ENCODE data around the gene FIGN.

Gene FIGN

GRCh38 chr2:163736433-163737189 lies 803 bp upstream of the FIGN start:
- no peak for DNase-seq

GRCh38 chr2:163734881-163735684 lies 725 bp downstream of the FIGN start:
- DNase-seq: peak in 1 of 3 donors; percentile 2

DNA sequence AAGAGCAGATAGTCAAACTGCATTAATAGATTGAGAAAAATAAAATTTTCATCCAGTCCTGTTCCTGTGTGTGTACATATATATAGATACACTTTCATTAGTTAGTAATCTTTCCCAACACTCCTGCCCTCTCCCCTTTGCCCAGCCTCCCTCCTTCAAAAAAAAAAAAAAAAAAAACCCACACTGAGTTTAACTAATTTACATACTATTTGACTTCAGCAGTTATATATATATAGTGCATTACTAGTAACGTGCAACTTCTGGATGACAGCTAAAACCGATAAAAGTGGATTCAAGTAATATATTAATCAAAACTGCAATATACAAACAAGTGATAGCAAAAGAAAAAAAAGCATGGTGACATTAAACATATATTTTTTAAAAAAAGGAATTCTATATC lies 1.4 kb downstream of the FIGN start:
- DNase-seq: no peak

GRCh38 chr2:163733956-163734355 lies 1.9 kb downstream of the FIGN start:
- no peak for DNase-seq

- DNase-seq: no peak
Observed at GRCh38 chr2:163733301-163733938, 2.4 kb downstream of the FIGN start.

DNA sequence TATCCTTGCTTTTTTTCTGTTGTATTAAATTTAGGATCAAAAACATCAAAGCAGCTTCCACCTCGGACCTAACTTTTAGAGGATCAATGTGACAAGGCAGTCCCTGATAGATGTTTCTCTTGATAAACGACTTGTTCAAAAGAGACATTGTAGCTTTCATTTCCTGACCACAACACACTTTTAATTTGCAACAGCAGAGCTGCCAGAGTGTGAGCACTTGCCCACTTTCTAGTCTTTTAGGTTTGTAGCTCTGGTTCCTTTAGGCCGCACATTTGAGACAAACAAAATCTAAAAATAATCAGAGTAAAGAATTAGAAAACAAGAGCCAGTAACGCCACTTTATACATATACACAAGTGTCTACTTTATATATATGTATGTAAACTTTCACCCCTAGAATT lies 3.1 kb downstream of the FIGN start:
- DNase-seq: no peak

DNA sequence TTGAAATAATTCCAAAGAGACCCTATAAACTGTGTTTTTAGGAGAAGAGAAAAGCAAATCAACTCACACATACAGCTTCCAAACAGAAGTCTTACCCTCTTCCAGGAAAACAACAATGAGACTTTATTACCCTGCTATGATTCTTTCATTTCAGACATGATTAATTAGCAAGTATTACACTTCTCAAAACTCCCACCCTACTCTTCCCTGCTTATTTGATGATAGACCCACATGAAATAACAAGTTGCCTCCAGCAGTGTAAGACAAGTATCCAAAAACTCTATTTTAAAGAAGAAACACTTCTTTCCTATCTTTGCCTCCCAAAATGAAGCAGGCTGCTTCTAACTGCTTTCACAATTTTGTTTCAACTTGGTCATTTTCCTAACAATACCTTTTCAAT lies 4.1 kb downstream of the FIGN start:
- DNase-seq: no peak

DNA sequence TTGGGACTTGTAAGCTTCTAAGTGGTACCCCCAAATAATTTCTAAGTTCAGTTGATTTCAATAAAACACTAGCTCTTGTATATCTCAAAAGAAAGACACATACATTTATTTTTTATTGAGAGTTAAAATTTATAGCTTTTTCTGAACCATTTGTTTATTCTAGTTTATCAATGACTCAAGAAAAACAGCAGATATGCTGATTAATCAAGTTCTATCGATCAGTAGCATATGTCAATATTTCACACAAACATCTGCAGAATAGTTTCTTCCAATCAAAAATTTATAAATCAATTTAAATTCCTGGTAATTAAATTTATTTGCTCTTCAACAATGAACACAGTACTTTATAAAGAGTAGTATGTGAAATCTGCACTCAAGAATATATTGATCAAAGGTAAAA lies 5.3 kb downstream of the FIGN start:
- no peak for DNase-seq

DNA sequence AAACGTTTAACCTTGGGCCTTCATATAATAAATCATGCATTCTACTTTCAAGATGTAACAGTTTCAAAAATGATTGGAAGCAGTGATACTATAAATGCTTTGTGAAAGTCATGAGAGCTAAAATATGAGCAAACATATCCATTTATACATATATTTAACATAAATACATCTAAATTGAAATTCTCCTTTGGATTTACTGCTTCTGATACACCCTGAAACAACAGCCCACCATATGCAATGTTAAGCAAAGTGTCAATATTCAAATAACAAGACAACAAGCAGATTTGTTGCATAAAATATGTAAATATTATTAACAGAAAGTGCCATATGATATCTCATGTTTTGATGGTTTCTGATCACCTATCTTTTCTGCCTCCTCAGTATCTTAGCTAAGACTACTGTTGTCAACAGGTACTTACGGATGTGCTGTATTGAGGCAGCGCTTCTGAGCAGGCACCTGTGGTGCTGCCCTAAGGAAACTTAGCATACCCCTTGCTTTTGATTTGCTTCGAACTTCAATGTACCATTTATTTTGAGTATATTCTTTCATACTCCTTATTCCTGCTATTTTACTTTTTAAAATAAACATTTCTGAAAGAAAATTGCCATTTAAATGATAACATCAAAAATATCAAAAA lies 6.1 kb downstream of the FIGN start:
- DNase-seq: no peak

DNA sequence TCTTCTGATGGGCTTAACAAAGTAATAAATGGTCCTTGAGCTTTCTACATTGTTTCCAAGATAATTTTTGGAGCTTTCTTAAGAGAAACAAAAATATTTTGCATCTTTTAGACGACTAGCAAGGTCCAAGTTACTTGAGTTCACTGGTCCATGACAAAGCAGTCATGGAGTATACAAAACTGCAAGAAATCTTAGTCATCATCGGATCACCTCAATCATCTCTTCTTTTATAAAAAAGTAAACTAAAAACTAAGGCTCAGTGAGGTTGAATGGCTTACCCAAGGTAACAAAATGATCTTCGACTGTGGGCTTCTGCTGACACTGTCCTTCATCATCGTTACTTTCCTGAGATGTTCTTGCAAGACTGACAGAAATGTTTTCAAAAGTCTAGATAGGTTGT lies 11.9 kb downstream of the FIGN start:
- DNase-seq: no peak

GRCh38 chr2:163723348-163723747 lies 12.5 kb downstream of the FIGN start:
- DNase-seq: no peak

DNA sequence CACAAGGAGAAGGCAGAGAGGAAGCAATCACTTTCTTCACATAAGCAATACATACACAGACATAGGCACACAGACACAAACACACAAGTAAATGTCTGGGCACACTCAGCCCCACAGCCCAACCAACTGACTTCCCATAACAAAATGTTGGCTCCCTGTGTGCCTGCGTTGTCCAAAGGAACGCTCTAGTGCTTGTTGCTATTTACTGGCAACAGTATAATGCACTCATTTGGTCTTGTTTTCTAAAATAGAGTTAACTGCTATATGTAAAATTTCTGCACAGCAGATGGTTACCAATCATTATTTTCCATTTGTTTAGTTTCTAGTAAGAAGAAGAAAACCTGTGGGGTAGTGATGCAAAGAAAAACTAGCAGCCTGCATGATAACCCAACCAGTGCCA lies 16.5 kb downstream of the FIGN start:
- no peak for DNase-seq

DNA sequence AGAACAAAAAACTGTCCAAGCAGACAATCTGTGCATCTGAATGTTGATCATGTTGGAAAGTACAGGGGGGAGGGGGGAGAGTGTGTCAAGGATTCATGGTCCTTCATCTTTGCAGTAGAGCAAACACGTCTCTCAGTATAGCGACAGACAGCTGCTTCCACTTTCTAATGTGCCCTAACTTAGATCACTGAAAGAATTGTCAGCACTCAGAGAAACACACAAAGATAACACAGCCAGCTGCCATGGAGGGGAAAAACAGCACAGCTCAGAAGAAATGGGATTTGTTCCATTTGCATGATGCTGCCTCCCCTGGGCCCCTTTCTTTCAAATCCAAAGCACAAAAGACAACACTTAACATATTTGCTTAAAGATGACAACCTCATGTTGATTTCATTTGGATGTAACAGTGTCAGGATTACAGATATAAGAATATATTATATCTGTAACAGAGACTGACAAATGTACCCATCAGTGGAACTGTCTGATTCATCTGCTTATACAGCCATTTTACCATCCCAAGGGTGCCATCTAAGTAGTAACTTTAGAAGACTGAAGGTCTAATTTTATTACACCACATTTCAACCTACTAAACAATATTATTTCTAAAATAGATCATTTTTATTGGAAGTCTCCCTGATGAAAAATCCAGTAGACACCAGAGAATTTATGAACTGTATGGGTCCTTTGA lies 17.7 kb downstream of the FIGN start:
- no peak for DNase-seq

DNA sequence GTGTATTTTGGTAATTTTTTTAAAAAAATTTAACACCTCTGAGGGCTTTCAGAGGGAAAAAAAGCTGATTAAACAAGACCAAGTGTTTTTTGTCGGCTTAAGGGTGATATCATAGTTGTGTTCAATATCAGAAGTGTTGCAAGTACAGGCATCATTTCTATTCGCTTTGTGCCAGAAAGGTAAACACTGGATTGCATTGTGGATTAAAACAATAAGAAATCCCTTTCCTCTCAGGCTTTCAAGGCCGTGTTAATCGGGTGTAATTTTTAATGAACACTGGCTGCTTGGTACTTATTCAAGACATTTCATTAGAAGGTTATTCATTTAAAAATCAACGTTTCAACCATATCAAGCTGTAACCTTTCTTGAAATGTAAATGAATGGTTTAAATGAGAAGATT lies 18.3 kb downstream of the FIGN start:
- DNase-seq: no peak

DNA sequence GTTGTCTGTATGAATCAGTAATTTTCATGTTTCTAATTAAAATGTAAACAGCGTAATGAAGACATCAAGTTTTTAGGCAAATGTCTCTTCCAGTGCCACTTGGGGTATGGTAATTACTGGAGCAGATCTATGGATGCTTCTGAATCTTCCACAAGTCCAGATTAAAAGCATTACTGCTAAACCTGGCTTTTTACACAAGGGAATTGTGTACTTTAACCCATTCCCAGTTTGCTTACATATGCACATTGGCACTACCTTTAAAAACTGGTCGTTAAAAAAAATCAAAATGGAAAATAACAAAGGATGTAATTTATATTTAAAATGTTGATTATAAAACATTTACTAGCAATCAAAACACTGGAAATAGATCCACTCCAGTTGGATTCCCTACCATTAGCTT lies 19.7 kb downstream of the FIGN start:
- DNase-seq: no peak

DNA sequence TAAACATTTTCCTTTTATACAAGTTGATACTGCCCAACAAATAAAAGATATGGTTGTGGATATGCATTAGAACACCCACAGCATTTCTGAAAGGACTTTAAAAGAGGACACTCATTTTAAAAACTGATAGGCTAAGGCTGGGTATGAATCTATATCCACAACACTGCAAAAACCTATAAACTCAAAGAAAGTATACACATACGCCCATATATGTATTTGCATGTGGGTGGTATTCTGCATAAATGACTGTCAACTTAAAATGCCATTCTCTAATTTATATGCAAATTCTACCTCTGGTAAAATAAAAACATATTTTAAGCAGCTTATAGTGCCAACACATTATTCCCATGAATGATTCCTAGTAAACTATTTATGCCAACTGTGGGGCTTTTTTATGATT lies 20.1 kb downstream of the FIGN start:
- DNase-seq: no peak

GRCh38 chr2:163715199-163715598 lies 20.6 kb downstream of the FIGN start:
- DNase-seq: no peak

DNA sequence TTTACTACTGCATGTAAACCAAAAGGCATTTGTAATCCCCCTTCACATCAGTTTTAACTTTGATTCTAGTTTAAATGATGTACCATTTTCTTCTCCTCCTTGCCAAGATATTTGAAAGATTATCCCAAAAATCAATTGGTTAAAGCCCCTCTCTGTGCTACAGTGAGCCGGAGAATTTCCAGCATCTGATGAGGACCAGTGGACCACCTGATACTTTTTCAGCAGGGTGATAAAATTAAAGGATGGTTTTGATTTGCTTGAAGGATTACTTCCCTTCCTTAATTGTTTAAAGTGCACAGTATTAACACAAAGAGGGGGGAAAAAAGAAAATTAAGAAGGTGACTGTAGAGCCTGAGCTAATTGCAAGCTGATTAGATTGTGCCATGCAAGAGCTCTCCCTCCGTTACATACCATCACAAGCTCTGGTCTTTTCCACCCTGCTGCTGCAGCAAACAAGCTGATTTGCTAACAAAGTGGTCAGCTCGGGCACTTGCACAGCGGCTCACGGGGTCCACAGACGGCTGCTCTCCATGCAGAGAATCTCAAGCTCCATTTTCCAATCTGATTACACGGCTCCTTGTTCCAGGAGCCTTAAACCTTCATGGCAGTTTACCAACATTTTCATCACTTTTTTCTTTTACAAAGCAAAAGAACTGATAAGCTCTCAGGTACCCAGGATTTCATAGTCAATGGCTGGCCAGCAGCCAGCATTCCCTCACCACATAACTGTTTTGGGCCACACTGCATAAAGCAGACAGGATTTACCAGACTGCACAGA lies 22.1 kb downstream of the FIGN start:
- no peak for DNase-seq

- DNase-seq: no peak
Observed at GRCh38 chr2:163711699-163712098, 24.1 kb downstream of the FIGN start.

DNA sequence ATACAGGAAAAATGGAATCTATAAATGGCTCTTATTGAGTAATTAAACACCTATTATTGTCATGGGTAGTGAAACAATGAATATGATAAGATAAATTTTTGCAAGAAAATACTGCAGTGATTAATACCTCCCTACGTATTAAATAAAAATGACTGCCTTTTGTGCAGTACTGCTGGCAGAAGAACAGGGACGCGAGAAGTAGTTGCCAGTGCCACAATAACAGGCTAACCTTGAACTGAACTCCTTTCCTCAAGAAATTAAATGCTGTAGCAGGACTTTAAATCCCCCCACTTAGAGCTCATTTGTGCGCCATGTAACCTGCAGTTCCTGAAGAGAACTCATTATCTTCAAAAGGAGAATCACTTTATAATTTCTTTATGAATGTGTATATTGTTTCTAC lies 24.6 kb downstream of the FIGN start:
- DNase-seq: no peak

DNA sequence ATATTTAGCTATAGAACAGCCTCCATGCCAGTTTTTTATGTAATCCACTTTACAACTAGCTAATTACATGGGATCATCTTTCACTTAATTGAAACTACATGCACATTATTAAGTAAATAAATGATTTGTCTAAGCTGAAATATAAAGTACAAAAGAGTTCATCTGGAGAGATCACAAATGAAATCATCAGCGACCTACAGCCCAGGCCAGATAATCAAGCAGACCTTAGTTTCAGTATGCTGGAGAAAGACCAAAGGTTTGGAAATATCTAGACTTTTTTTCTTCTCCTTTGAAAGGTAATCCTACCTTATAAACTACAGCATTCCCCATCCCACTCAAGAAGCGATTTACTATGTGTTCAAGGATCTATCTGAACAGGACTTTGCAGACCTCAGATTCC lies 26.5 kb downstream of the FIGN start:
- no peak for DNase-seq

GRCh38 chr2:163708265-163708664 lies 27.5 kb downstream of the FIGN start:
- no peak for DNase-seq
